ENCODE measurements around the gene CRTAC1.

- TF ChIP-seq ZNF318 (IDR thresholded peaks at IDR 0.05; ENCODE audit: borderline replicate concordance in 1 of 2, low read depth in 1 of 2) (no peak), MTA2 (IDR thresholded peaks at IDR 0.05; ENCODE audit: low read depth) (no peak), GTF2F1 (IDR thresholded peaks at IDR 0.05; ENCODE audit: low read depth, low read length) (no peak)
Observed at GRCh38 chr10:97907211-97907610, 123.2 kb downstream of the CRTAC1 start.
